GM15510 (cell line): ENCODE data around the gene KCTD16.

Experiments used
- POLR2A ChIP-seq: IDR thresholded peaks from 3 replicates; pipeline ENCODE4 v1.6.1; 2011; ENCODE audit warnings: borderline replicate concordance; ENCODE audit not compliant: insufficient read length; ENCODE audit errors: extremely low read depth

KCTD16 gene

GRCh38 chr5:144433140-144433822 is 262.6 kb downstream of the KCTD16 start:
- no peak for TF ChIP-seq POLR2A

- TF ChIP-seq POLR2A: no peak
These were observed 263.2 kb downstream of the KCTD16 start for GRCh38 chr5:144433893-144434292.

- TF ChIP-seq POLR2A: no peak
These were observed 265.3 kb downstream of the KCTD16 start for GRCh38 chr5:144436007-144436406.

GRCh38 chr5:144438237-144438636 is 267.6 kb downstream of the KCTD16 start:
- no peak for TF ChIP-seq POLR2A

- no peak for TF ChIP-seq POLR2A
These were observed 277.8 kb downstream of the KCTD16 start for GRCh38 chr5:144448457-144448856.

GRCh38 chr5:144451187-144451973 is 280.7 kb downstream of the KCTD16 start:
- no peak for TF ChIP-seq POLR2A

GRCh38 chr5:144453753-144454152 is 283.1 kb downstream of the KCTD16 start:
- TF ChIP-seq POLR2A: no peak

GRCh38 chr5:144457160-144457559 is 286.5 kb downstream of the KCTD16 start:
- no peak for TF ChIP-seq POLR2A

- TF ChIP-seq POLR2A: no peak
These were observed 287.5 kb downstream of the KCTD16 start for GRCh38 chr5:144458216-144458615.

GRCh38 chr5:144460600-144460999 is 289.9 kb downstream of the KCTD16 start:
- TF ChIP-seq POLR2A: no peak

GRCh38 chr5:144462577-144462976 is 291.9 kb downstream of the KCTD16 start:
- TF ChIP-seq POLR2A: no peak

- TF ChIP-seq POLR2A: no peak
These were observed 293.0 kb downstream of the KCTD16 start for GRCh38 chr5:144463481-144464223.

- no peak for TF ChIP-seq POLR2A
These were observed 293.6 kb downstream of the KCTD16 start for GRCh38 chr5:144464306-144464705.

GRCh38 chr5:144465441-144465840 is 294.8 kb downstream of the KCTD16 start:
- no peak for TF ChIP-seq POLR2A

- TF ChIP-seq POLR2A: no peak
These were observed 297.1 kb downstream of the KCTD16 start for GRCh38 chr5:144467792-144468191.
